GM21528 (cell line): ENCODE measurements around the gene ELP4.

ENCODE experiments used
- ATAC-seq: cut with Tn5 transposase; IDR thresholded peaks from one replicate; pipeline ENCODE4 v1.9.1; 2021; ENCODE audit warnings: mild to moderate bottlenecking, moderate library complexity; ENCODE audit not compliant: unreplicated experiment, low FRiP score

Gene ELP4

DNA sequence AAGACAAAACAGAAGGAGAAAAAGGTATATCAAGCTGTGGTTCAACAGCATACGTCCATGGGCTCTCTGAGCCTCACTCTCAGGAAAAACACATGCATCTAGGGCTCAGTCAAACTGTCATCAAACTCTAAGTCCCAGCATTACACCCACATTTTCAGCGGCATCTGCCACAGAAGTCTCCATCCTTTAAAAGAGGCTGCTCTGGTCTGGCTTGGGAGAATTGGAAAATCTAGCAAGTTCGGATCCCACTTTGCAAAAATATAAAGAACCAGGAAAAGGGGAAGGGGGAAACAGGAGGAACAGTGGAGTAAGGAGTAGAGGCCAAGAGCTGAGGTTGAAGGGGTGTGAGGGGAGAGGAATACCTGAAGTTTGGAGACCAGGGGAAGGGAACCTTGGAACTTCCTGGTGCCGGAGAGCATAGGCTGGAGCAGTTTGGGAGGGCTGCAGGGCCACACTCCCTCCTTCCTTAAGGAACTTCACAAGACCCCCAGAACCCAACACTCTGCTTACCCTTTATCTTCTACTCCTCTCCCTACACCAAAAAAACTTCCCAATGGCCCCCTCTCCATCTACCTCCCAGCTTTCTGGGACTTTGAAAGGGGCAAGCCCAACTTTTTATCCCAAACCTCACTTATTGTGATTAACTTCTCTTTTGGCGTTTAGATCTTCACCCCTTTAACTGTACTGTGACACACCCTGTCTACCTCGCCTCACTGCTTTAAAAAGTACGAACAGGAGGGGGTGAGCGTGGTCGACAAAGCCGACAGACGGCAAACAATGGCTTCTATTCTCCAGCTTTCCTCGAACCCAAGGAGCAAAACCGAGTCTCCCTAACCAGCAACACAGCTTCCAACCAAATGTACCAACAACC, 297.6 kb downstream of the ELP4 start:
- no peak for ATAC-seq

GRCh38 chr11:31807799-31808667, 298.5 kb downstream of the ELP4 start:
- no peak for ATAC-seq

DNA sequence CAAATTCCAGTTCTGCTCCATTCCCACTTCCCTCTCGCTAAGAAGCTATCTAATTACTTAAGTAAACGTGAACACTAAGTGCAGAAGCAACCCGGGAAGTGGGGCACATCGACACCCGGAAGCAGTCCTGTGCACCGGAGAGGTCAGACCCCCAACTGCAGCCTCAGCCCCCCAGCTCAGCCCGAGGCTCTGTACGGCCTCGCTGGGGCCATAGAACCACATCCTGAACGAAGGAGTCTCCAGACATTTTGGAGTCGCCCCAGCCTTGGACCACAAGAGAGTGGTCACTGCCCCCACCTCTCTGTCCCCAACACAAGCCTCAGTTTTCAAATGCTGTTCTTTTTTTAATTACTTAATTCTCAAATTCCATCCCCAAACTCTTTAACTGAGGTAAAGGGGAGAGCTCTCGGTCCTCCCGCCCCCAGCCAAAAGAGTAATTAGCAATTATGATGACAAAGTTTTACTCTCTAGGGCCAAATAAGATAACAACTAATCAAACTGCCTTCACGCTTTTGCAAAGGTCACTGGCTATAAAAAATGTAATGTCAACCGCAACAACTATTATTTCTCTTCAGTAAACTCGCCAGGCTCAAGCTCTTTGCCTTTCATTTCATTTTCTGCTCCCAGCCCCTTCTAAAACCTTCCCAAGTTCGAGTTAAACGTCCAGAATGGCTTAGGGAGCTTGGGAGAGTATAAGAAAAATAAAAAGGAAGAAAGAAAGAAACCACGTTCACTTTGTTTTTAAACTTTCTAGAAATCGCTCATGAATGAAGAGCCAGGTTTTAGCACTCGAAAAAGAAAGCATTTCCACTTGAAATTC, 299.4 kb downstream of the ELP4 start:
- ATAC-seq = no peak

- ATAC-seq = no peak
Observed at GRCh38 chr11:31809541-31809856, 299.9 kb downstream of the ELP4 start.

GRCh38 chr11:31809857-31810778, 300.6 kb downstream of the ELP4 start:
- no peak for ATAC-seq

- ATAC-seq = peak; percentile 66
Observed at GRCh38 chr11:31810779-31811647, 301.4 kb downstream of the ELP4 start, which contains the start of gene PAX6. Gene PAX6 (minus strand): TSS chr11:31811322. CDS start chr11:31806411, 4,911 bp downstream.

- no peak for ATAC-seq
Observed at GRCh38 chr11:31812383-31813381, 303.1 kb downstream of the ELP4 start.

- ATAC-seq = no peak
Observed at GRCh38 chr11:31813391-31814175, 304.0 kb downstream of the ELP4 start.

DNA sequence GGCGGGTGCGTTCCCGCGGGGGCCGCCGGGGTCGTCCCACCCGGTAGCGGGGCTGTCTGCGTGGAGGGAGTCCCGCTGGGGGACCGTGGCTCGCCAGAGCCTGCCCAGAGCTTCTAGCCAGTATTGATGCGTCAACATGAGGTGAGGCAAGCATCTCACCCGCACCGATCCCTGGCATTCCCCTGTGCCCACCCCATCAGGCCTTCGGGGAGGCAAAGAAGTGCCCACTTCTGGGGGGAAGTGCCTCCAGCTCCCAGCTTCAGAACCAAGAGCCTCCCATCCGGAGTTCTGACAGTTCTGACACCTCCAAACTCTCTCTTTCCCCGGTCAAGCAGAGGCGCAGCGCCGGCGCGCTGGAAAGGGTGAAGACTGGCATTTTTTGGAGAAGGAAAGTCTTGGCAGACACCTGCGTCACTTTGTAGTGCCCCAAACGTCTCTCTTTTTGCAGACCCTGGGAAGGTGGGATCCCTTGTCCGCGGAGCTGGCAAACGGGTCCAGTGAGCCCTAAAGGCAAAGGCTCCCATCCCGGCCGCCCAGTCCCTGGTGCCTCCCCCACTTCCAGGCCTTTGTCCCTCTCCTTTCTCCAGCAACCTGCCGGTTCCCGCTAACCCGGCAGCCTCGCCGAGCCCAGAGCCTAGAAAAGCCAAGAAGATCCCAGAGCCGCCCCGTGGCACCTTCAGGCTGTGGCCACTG, 304.8 kb downstream of the ELP4 start:
- ATAC-seq = no peak

GRCh38 chr11:31815711-31816467, 306.3 kb downstream of the ELP4 start:
- no peak for ATAC-seq

GRCh38 chr11:31816468-31817053, 307.0 kb downstream of the ELP4 start:
- ATAC-seq = no peak

DNA sequence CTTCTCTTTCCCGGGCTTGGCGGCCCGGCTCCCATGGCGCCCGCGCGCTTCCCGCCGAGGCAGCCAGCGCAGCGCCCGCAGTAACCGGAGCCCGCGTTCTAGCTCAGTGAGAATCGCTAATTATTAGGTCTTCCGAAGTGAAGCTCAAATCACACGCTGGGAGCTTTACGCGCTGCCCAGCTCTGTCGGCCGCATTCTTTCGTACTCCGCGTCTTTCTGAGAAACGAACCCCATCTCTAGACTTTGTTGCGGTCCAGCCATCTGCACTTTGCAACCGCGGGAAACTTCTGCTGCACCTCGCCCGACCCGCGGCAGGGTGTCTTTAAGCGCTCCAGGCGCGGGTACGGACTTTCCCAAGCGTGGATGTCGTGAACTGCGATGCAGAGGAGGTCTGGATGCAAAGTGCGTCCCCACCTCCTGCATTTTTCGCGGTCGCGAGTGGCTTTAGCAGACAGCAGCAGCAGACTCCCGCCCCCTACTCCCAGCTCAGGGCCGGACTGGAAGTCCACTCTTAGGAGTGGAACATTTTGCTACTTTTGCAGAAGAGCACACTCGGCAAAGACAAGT, 307.6 kb downstream of the ELP4 start:
- ATAC-seq = no peak

DNA sequence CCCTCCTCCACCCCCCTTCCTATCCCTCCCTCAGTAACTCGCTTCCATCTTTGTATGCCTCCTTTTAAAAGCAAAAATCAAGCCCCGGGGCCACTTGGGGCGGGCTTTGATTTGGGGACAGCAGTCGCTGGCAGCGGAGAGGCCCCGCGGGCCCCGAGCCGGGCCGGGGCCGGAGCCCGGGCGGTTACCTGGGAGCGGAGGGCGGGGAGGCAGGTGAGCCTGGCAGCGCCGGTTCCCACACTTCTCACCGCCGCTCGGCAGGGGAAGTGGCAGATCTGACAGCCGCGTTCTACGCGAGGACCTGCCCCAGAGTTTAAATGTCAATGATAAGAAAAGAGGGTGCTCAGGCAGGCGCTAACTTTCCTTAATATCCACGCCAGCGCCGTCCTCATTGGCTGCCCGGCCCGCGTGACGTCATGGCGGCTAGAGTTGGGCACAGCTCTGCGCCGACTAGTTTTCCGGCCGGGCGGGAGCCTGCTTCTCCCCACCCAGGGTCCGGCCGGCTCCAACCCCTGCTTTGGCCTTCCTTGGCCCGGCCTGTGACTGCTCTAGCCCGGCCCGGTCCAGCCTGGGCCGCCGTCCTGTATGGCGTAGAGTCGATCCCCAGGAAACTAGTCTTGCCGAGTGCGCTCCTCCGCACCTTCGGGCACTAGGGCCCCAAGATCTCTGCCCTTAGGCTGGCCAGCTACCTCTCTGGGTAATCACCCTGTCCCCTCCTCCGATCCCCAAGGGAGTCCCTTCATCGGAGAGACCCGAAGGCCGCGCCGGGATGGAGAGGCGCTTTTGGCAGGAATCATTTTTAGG, 308.3 kb downstream of the ELP4 start:
- ATAC-seq = no peak

DNA sequence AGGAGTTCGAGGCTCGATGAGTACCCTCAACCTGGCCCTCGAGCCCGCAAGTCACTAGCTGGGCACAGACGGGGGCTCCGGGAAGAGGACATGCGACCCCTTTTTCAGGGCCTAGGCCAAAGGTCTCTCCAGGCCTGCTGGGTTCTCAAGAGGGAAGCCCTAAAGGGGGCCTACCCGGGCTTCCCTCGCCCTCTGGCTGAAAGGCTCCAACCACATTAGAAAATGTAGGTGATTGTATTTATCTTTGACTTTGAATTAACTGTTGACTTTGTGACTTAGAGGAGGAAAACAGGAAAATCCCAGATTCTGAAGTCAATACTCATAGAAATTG, 308.8 kb downstream of the ELP4 start:
- no peak for ATAC-seq
